Stimulated activated CD8-positive, alpha-beta memory T cell treated with anti-CD3 and anti-CD28 coated beads, Interleukin-7, amount 100 ng/mL, for 1 hour (primary cell): ENCODE measurements around the gene KIF26A.

Experiments used
- DNase-seq, 2 donors: peaks; one replicate each; pipeline ENCODE4 v3.0.0-alpha.2; 2020; ENCODE audit warnings: low read depth in 2 of 2

KIF26A gene

DNA sequence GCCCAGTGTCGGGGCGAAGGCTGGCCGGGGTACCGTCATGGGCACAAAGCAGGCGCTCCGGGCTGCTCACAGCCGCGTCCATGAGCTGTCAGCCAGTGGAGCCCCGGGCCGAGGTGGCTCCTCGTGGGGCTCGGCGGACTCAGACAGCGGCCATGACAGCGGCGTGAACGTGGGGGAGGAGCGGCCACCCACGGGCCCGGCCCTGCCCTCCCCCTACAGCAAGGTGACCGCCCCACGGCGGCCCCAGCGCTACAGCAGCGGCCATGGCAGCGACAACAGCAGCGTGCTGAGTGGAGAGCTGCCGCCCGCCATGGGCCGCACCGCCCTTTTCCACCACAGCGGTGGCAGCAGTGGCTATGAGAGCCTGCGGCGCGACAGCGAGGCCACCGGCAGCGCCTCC, 39.0 kb downstream of the KIF26A start:
- no peak for DNase-seq

- no peak for DNase-seq
Measured at GRCh38 chr14:104178279-104178678, 39.9 kb downstream of the KIF26A start.

DNA sequence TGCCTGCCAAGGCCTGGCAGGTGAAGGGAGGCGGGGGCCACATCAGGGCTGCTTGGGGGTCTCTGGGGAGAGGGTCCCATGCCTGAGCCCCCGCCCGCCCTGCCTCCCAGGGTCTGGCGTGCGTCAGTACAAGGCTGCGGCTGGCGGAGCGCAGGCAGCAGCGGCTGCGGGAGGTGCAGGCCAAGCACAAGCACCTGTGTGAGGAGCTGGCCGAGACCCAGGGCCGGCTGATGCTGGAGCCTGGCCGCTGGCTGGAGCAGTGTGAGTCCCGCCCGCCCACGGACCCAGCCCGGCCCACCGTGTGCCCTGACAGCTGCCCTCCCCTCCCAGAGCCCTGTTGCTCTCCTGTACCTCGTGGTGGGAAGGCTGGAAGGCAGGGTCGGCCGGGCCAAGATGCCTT, 40.7 kb downstream of the KIF26A start:
- no peak for DNase-seq

GRCh38 chr14:104179564-104180129, 41.3 kb downstream of the KIF26A start:
- DNase-seq = no peak

- no peak for DNase-seq
Measured at GRCh38 chr14:104180561-104181165, 42.3 kb downstream of the KIF26A start.

DNA sequence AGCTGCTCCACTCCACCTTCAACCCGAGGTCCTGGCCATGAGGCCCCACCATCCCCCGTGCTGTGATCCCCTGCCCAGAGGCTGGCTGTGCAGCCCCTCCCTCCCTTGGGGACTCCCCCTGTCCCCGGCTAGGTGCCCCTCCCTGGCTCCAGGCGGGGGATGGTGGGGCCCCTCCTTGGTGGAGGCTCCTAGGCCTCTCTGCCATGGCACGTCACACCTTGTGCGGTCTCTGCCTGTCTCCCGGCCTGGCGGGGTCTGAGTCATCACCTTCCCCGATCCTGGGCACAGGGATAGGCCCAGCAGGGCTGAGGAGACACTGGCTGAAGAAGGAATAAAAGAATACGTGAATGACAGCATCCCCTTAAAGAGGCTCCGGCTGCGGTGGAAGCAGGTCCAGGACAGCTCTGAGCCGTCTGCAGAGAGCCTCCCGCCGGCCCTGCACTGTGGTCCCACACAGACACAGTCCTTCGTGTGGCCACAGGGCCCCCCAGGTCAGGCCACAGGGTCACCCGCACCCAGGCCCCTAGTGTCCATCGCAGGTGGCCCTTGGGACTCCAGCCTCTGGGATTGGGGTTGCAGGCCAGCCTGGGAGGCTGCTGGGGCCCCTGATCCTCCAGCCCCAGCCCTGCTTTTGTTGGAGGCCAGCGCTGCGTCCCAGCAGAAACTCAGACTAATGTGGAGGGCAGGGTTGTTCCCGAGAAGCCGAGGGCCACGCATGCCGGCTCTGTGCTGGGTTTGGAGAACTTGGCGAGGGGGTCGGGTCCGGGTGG, 43.6 kb downstream of the KIF26A start:
- DNase-seq = no peak

DNA sequence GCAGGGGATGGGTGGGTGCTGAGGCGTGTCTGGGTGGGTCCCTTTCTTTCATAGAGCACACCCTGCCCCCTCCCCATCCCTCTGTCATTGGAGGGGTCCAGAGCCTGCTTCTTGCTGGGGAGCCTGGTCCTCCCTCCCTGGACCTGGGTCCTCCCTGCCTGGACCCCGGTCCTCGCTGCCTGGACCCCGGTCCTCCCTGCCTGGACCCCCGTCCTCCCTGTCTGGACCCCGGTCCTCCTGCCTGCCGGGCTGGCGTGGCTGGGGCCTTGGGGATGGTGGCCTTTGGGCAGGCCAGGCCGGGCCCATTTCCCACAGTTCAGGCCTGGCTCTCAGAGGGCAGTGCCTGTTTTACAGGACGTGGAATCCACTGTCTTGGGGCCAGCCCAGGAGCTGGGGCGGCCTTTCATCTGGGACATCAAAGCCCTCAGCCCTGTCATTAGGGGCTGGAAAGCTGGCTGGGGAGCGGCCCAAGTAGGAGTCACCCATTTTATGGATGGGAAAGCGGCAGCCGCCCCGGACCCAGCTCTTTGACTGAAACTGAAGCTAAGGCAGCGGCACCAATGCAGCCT, 44.6 kb downstream of the KIF26A start:
- no peak for DNase-seq

DNA sequence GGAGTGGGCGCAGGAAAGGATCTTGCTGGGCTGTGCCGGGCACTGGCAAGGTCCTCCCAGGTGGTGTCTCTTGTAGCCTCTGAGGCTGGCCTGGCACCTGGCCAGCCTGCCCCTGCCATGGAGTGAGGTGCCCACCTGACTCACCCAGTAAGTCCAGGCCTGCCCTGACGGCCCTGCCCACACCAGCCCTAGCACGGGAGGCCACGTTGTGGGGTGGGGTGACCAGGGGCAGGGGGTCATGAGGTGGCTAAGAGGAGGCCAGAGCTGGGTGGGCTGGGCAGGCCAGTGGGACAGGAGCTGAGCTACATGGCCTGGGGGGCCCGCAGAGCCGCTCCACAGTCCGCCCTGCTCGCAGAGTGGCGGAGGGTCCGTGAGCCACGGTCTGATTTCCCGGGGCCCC, 45.4 kb downstream of the KIF26A start:
- DNase-seq = no peak

DNA sequence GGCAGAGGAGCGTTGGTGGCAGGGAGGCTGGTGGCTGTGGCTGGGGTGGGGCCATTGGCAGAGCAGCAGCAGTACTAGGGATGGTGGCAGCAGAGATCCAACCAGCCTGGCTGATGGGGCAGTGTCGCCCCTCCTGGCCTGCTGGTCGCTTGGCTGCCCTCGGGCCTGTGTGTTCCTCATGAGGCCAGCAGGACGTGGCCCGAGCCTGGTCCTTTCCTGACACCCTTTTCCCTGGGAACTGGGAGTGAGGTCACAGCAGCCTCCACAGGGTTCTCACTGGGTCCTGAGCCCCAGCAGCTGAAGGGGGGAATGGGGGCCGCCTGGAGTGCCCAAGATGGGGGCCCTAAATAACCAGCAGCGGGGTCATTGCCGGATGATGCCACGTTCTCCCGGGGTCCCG, 46.1 kb downstream of the KIF26A start:
- DNase-seq = no peak

GRCh38 chr14:104184911-104185499, 46.6 kb downstream of the KIF26A start:
- DNase-seq = no peak

- no peak for DNase-seq
Measured at GRCh38 chr14:104185916-104186495, 47.6 kb downstream of the KIF26A start.

GRCh38 chr14:104186575-104186974, 48.2 kb downstream of the KIF26A start:
- DNase-seq = no peak

DNA sequence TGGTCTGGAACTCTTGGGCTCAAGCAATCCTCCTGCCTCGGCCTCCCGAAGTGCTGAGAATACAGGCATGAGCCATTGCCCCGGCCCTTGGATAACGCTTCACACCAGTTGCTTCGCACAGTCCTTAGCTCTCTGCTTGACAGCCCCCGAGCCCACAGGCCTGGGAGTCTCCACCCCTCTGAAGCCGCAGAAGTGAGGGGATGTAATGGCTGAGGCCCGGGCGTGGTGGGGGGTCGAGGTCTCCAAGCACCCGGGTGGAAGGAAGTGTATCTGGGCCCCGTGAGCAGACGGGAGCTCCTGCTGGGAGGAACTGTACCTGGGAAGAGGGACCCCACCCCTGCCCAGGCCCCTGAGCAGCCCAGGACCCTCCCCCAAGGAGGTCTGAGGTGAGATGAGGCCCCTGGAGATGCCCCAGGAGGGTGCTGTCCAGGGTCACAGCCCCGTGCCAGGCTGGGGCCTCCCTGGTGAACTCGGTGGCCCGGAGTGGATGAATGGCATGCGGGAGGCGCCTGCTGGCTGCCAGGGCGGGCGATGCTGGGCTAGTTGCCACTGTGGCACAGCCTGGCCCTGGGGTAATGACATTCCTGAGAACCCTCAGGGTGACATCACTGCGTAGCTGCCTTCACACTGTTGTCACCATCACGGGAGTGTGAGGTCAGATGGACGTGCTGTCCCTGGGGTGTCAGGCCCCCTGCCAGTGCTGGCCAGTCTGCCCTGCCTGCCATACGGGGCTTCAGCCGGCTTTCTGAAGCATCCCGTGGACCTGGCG, 48.9 kb downstream of the KIF26A start:
- DNase-seq = no peak

DNA sequence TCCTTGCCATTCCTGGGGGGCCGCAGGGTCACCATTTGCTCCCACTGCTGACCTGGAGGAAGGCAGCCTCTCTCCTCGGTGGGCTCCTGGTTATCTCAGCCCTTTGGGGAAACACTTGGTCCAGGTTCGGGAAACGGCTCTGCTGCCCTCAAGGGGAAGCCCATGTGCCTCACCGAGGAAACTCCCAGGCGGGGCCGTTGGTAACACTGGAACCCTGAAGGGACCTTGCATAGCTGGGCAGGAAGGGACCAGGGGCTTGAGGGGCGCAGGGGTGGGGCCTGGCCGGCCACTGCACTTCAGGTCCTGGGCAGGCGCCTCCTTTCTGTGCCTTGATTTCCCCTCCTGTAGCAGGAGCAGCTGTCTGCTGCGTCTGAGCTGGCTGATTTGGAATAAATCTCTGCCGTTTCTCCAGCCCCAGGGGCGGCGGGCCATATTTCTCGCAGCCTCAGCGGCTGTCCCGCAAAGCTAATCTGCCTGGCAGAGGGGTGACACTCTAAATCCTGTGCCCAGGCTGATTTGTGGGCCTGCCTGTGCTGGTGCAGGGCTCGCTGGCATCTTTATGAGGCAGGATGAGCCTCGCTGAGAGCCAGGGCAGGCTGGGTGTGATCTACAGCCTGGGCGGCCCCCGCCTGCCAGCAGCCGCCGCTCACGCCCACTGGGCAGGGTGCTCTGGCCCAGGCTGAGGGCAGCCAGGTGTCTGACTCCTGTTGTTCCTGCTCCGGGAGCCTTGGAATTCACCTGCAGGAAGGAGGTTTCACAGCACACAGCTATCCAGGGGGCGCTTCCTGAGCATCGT, 49.7 kb downstream of the KIF26A start:
- DNase-seq = no peak

GRCh38 chr14:104188727-104189400, 50.5 kb downstream of the KIF26A start:
- no peak for DNase-seq

GRCh38 chr14:104189629-104190335, 51.4 kb downstream of the KIF26A start:
- DNase-seq = no peak

GRCh38 chr14:104190396-104191000, 52.1 kb downstream of the KIF26A start:
- no peak for DNase-seq

DNA sequence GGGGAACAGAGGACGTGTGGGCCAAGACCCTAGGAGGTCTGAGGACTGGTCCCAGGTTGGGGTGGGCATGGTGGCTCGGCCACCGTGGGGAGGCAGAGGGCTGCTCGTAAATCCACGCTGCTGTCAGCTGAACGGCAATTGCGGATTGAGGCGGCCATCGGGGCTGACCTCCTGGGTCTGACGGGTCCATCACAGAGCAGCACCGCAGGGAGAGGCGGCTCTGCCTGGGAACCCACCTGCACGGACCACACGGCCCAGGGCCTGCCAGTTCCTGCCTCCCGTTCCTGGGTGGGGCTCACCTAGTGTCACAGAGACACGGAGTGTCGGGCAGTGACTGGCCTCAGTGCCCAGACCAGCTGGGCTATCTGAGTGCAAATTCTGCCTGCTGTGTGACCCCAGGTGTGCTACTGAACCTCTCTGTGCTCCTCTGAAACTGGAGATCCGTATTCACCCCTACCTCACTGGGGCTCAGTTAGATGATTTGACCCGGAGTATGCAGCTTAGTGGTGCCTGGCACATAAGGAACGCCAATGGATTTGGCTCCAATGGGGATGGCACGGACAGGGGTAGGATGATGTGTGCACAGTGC, 53.1 kb downstream of the KIF26A start:
- DNase-seq = no peak
